ENCODE data around the gene SOX15.

The SOX15 gene

GRCh38 chr17:7561028-7561575, 28.8 kb downstream of the SOX15 start:
- peaks cover 37% of the 10 kb centered on the region for H3K4me1 Mint-ChIP-seq (ENCODE audit: low read depth)
- peak overlapping the region; percentile 92 for H3K27ac Mint-ChIP-seq
- peak overlapping the region; percentile 85 for H3K4me3 Mint-ChIP-seq
- DNase-seq (ENCODE audit: low spot score): peak; percentile 87
- H3K9me3 Mint-ChIP-seq: no peaks in the 10 kb centered on the region
- no peaks in the 10 kb centered on the region for H3K27me3 Mint-ChIP-seq (ENCODE audit: low read depth)
- H3K36me3 Mint-ChIP-seq (ENCODE audit: low read depth): peaks cover 32% of the 10 kb centered on the region

- Mint-ChIP-seq H3K9me3 (no peaks in the 10 kb centered on the region), H3K4me1 (ENCODE audit: low read depth) (peaks cover 40% of the 10 kb centered on the region), H3K36me3 (ENCODE audit: low read depth) (peaks cover 34% of the 10 kb centered on the region), H3K27ac (peak overlapping the region; percentile 92), H3K27me3 (ENCODE audit: low read depth) (no peaks in the 10 kb centered on the region), H3K4me3 (peak overlapping the region; percentile 85)
- peak; percentile 52 for DNase-seq (ENCODE audit: low spot score)
These were observed 29.5 kb downstream of the SOX15 start for GRCh38 chr17:7560172-7561027.

DNA sequence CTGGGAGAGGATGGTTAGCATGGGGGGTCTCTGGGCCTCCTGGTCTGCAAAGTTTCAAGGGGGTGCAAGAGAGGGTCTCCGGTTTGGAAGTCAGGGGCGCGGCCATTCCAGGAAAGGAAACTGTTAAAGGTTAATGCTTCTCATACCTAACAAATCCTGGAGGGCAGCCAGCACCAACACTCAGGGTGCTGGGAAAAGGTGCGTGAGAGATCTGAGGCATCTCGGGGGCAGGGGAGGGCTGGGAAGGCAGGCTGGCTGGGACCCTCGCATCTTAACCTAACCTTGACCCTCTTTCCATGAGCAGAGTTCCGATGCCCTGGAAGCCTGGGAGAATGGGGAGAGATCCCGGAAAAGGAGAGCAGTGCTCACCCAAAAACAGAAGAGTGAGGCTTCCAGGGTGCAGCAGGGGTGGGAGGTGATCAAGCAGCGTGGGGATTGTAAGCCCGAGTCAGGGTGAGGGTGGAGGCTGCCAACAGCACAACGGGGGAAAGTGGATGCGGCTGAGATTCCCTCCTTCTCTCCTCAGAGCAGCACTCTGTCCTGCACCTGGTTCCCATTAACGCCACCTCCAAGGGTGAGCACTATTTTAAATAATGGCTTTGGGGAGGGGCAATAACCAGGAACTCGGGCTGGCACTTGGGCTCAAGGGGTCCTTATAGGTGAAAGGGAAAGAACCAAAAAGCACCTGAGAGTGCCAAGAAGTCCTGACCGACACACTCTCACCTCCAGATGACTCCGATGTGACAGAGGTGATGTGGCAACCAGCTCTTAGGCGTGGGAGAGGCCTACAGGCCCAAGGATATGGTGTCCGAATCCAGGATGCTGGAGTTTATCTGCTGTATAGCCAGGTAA, 30.3 kb downstream of the SOX15 start:
- DNase-seq (ENCODE audit: low spot score): no peak
- H3K9me3 Mint-ChIP-seq: no peaks in the 10 kb centered on the region
- peak overlapping the region; percentile 92 for H3K27ac Mint-ChIP-seq
- H3K4me1 Mint-ChIP-seq (ENCODE audit: low read depth): peaks cover 45% of the 10 kb centered on the region
- H3K27me3 Mint-ChIP-seq (ENCODE audit: low read depth): no peaks in the 10 kb centered on the region
- peaks cover 33% of the 10 kb centered on the region for H3K36me3 Mint-ChIP-seq (ENCODE audit: low read depth)
- peak overlapping the region; percentile 85 for H3K4me3 Mint-ChIP-seq

GRCh38 chr17:7558544-7559319, 31.2 kb downstream of the SOX15 start, which contains the start of gene TNFSF13:
Gene TNFSF13, plus strand, starts transcription at chr17:7558750. Its CDS starts 290 bp downstream, at chr17:7559040.
- Mint-ChIP-seq H3K36me3 (ENCODE audit: low read depth) (peaks cover 30% of the 10 kb centered on the region), H3K4me1 (ENCODE audit: low read depth) (peaks cover 43% of the 10 kb centered on the region), H3K4me3 (peak within 1 kb of the TSS; percentile 8), H3K9me3 (no peaks in the 10 kb centered on the region), H3K27ac (peak within 1 kb of the TSS; percentile 63), H3K27me3 (ENCODE audit: low read depth) (no peaks in the 10 kb centered on the region)
- no peak for DNase-seq (ENCODE audit: low spot score)

DNA sequence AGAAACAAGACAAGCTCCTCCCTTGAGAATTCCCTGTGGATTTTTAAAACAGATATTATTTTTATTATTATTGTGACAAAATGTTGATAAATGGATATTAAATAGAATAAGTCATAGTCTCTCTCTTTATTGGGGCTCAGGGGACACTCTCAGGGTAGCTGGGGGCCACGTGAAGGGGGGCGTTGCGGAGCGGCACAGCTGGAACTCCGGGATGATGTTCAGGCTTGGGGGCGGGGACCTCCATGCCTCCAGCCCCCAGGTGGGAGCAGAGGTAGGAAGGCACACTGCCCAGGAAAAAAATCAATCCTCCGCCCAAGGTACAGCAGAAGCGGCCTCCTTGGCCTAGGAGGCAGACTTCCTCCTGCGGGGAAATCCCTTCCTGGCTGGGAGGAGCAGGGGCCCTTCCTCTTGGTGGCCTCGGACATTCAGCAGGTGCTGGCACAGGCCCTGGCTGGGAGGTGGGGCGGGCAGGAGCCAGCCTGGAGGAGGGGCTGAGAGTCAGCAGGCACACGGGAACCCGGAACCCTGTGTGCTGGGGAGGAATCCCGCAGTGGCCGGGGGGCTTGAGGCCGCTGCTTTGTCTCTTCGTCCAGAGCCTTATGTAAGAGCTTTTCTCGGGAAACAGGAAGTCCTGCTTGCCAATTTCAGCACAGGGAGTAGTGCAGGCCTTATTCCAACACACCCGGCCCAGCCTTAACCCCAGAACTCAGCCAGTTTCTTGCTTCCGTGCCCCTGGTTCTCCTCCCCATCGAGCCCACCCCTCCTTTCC, 31.9 kb downstream of the SOX15 start:
- Mint-ChIP-seq H3K9me3 (no peaks in the 10 kb centered on the region), H3K4me3 (peak overlapping the region; percentile 8), H3K27ac (peak overlapping the region; percentile 63), H3K36me3 (ENCODE audit: low read depth) (peaks cover 33% of the 10 kb centered on the region), H3K27me3 (ENCODE audit: low read depth) (no peaks in the 10 kb centered on the region), H3K4me1 (ENCODE audit: low read depth) (peaks cover 48% of the 10 kb centered on the region)
- DNase-seq (ENCODE audit: low spot score): no peak

- Mint-ChIP-seq H3K27ac (no peak overlapping the region), H3K4me3 (no peak overlapping the region), H3K4me1 (ENCODE audit: low read depth) (peaks cover 47% of the 10 kb centered on the region)
These were observed 32.6 kb downstream of the SOX15 start for GRCh38 chr17:7557147-7557764.

GRCh38 chr17:7556627-7557026, 33.3 kb downstream of the SOX15 start:
- H3K9me3 Mint-ChIP-seq: no peaks in the 10 kb centered on the region
- no peak for DNase-seq (ENCODE audit: low spot score)
- H3K36me3 Mint-ChIP-seq (ENCODE audit: low read depth): peaks cover 36% of the 10 kb centered on the region
- H3K27ac Mint-ChIP-seq: peak overlapping the region; percentile 50
- peaks cover 50% of the 10 kb centered on the region for H3K4me1 Mint-ChIP-seq (ENCODE audit: low read depth)
- H3K27me3 Mint-ChIP-seq (ENCODE audit: low read depth): no peaks in the 10 kb centered on the region
- no peak overlapping the region for H3K4me3 Mint-ChIP-seq

More at GRCh38 chr17:7557147-7557764, 32.6 kb downstream of the SOX15 start:
- DNase-seq (ENCODE audit: low spot score): no peak
- peaks cover 34% of the 10 kb centered on the region for H3K36me3 Mint-ChIP-seq (ENCODE audit: low read depth)
- no peaks in the 10 kb centered on the region for H3K9me3 Mint-ChIP-seq
- no peaks in the 10 kb centered on the region for H3K27me3 Mint-ChIP-seq (ENCODE audit: low read depth)

DNA sequence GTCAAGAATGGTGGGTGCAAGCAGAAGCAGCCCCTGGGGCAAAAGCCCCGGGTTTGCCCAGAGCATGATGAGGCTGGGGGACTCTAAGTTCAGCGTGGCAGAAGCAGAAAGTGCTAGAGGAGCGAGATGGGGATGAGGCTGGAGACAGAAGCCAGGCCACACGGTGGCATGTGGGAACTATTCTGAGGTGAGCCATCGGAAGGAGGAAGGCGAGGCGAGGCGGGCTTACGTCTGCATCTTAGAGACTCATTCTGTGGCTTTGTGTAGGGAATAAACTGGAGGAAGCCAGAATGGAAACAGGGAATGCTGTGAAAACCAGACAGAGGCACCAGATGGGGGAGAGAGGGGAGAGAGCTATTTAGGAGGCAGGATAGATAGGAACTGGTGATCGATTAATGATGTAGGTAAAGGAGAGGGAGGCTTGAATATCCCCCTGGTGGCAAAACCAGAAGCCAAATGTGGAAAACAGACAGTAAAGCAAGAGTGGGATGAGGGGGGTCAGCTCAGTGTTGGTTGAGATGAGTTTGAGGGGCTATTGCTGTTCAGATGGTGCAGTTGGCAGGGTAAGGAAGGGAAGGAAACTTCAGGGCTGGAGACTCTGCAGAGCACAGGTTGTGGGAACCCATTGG, 34.5 kb downstream of the SOX15 start:
- Mint-ChIP-seq H3K36me3 (ENCODE audit: low read depth) (peaks cover 46% of the 10 kb centered on the region), H3K4me1 (ENCODE audit: low read depth) (peaks cover 53% of the 10 kb centered on the region)
- DNase-seq (ENCODE audit: low spot score): no peak

GRCh38 chr17:7553356-7553755, 36.5 kb downstream of the SOX15 start:
- DNase-seq (ENCODE audit: low spot score): no peak
- Mint-ChIP-seq H3K36me3 (ENCODE audit: low read depth) (peaks cover 41% of the 10 kb centered on the region), H3K27me3 (ENCODE audit: low read depth) (no peaks in the 10 kb centered on the region), H3K27ac (peak overlapping the region; percentile 90), H3K9me3 (no peaks in the 10 kb centered on the region), H3K4me3 (peak overlapping the region; percentile 89), H3K4me1 (ENCODE audit: low read depth) (peaks cover 54% of the 10 kb centered on the region)

More for the DNA sequence above, 34.5 kb downstream of the SOX15 start:
- Mint-ChIP-seq H3K4me3 (no peak overlapping the region), H3K9me3 (no peaks in the 10 kb centered on the region), H3K27me3 (ENCODE audit: low read depth) (no peaks in the 10 kb centered on the region), H3K27ac (peak overlapping the region; percentile 32)

- H3K36me3 Mint-ChIP-seq (ENCODE audit: low read depth): peaks cover 40% of the 10 kb centered on the region
- H3K9me3 Mint-ChIP-seq: no peaks in the 10 kb centered on the region
- no peaks in the 10 kb centered on the region for H3K27me3 Mint-ChIP-seq (ENCODE audit: low read depth)
- peak overlapping the region; percentile 89 for H3K4me3 Mint-ChIP-seq
- DNase-seq (ENCODE audit: low spot score): peak; percentile 60
- peaks cover 54% of the 10 kb centered on the region for H3K4me1 Mint-ChIP-seq (ENCODE audit: low read depth)
- H3K27ac Mint-ChIP-seq: peak overlapping the region; percentile 90
These were observed 37.3 kb downstream of the SOX15 start for GRCh38 chr17:7552621-7553051.

DNA sequence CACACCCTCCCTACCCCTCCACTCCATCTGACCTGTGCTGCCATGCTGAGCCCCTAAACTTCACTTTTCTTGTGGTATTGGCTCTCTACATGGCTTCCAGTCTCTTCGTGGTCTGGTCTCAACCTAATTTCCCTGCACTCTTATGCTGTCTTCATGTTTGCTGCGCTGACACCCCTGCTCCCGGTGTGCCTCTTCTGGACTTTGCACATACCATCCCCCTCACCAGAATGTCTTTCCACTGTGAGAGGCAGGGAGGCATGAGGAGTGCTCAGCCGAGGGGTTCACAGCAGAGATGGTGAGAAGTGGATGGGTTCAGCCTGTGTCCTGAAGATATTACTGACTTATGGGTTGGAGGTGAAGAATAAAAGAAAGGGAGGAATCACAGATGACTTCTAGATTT, 38.5 kb downstream of the SOX15 start:
- no peak for DNase-seq (ENCODE audit: low spot score)
- Mint-ChIP-seq H3K4me3 (peak overlapping the region; percentile 89), H3K4me1 (ENCODE audit: low read depth) (peaks cover 52% of the 10 kb centered on the region), H3K27me3 (ENCODE audit: low read depth) (no peaks in the 10 kb centered on the region), H3K36me3 (ENCODE audit: low read depth) (peaks cover 36% of the 10 kb centered on the region), H3K9me3 (no peaks in the 10 kb centered on the region), H3K27ac (peak overlapping the region; percentile 84)

DNA sequence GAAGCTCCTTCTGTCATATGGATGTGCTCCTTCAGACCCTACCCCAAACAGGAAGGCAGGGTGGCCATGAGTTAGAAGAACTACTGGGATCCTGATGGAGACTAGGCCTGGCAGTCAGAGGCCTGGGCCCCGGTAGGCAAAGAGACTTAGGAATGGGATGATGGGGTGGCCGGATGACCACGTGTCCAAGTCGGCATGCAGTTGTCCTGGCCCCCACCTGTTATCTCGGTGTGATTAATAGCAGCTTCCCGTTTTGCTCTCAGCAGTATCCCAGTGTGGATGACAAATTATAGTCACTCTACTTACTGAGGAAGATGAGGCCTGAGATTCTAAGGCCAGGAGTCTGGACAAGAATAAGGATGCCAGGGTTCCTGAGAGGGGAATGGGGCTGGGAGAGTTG, 39.5 kb downstream of the SOX15 start:
- Mint-ChIP-seq H3K27me3 (ENCODE audit: low read depth) (no peaks in the 10 kb centered on the region), H3K36me3 (ENCODE audit: low read depth) (peaks cover 31% of the 10 kb centered on the region), H3K4me1 (ENCODE audit: low read depth) (peaks cover 48% of the 10 kb centered on the region), H3K9me3 (no peaks in the 10 kb centered on the region), H3K27ac (peak overlapping the region; percentile 80), H3K4me3 (peak overlapping the region; percentile 89)
- DNase-seq (ENCODE audit: low spot score): no peak

Data from T-helper 2 cell treated with Interferon-gamma antibody and Interleukin-4, amounts not matched to agents 5 μg/mL and 100 μg/mL, for 36 hours (primary cell).